ENCODE data around the gene LRMDA.

LRMDA gene

GRCh38 chr10:76068856-76069255 is 637.4 kb downstream of the LRMDA start:
- no peak overlapping the region for H3K27ac ChIP-seq (ENCODE audit: low read depth, low read length)
- no peaks in the 10 kb centered on the region for H3K4me1 ChIP-seq (ENCODE audit: control insufficient read depth, insufficient read depth, low read length, unreplicated experiment)
- no peak overlapping the region for H2AFZ ChIP-seq (ENCODE audit: low read length, unreplicated experiment)
- no peaks in the 10 kb centered on the region for H3K79me2 ChIP-seq (ENCODE audit: control insufficient read depth, insufficient read depth, low read length, unreplicated experiment)
- no peak overlapping the region for H3K4me3 ChIP-seq (ENCODE audit: low read depth, low read length)
- no peaks in the 10 kb centered on the region for H3K27me3 ChIP-seq (ENCODE audit: insufficient read depth, low read length)
- no peaks in the 10 kb centered on the region for H3K36me3 ChIP-seq (ENCODE audit: insufficient read depth, low read length)

GRCh38 chr10:76070916-76071315 is 639.5 kb downstream of the LRMDA start:
- Histone ChIP-seq H3K79me2 (ENCODE audit: control insufficient read depth, insufficient read depth, low read length, unreplicated experiment) (no peaks in the 10 kb centered on the region), H3K27ac (ENCODE audit: low read depth, low read length) (no peak overlapping the region), H3K36me3 (ENCODE audit: insufficient read depth, low read length) (no peaks in the 10 kb centered on the region), H3K4me3 (ENCODE audit: low read depth, low read length) (no peak overlapping the region), H2AFZ (ENCODE audit: low read length, unreplicated experiment) (no peak overlapping the region), H3K27me3 (ENCODE audit: insufficient read depth, low read length) (no peaks in the 10 kb centered on the region), H3K4me1 (ENCODE audit: control insufficient read depth, insufficient read depth, low read length, unreplicated experiment) (no peaks in the 10 kb centered on the region)

GRCh38 chr10:76071653-76072365 is 640.4 kb downstream of the LRMDA start:
- Histone ChIP-seq H3K27me3 (ENCODE audit: insufficient read depth, low read length) (no peaks in the 10 kb centered on the region), H3K4me1 (ENCODE audit: control insufficient read depth, insufficient read depth, low read length, unreplicated experiment) (no peaks in the 10 kb centered on the region), H3K36me3 (ENCODE audit: insufficient read depth, low read length) (no peaks in the 10 kb centered on the region), H2AFZ (ENCODE audit: low read length, unreplicated experiment) (no peak overlapping the region), H3K4me3 (ENCODE audit: low read depth, low read length) (no peak overlapping the region), H3K79me2 (ENCODE audit: control insufficient read depth, insufficient read depth, low read length, unreplicated experiment) (no peaks in the 10 kb centered on the region), H3K27ac (ENCODE audit: low read depth, low read length) (no peak overlapping the region)

- Histone ChIP-seq H3K4me3 (ENCODE audit: low read depth, low read length) (no peak overlapping the region), H2AFZ (ENCODE audit: low read length, unreplicated experiment) (no peak overlapping the region), H3K79me2 (ENCODE audit: control insufficient read depth, insufficient read depth, low read length, unreplicated experiment) (no peaks in the 10 kb centered on the region), H3K36me3 (ENCODE audit: insufficient read depth, low read length) (no peaks in the 10 kb centered on the region), H3K4me1 (ENCODE audit: control insufficient read depth, insufficient read depth, low read length, unreplicated experiment) (no peaks in the 10 kb centered on the region), H3K27me3 (ENCODE audit: insufficient read depth, low read length) (no peaks in the 10 kb centered on the region), H3K27ac (ENCODE audit: low read depth, low read length) (no peak overlapping the region)
Measured at GRCh38 chr10:76072384-76072783, 641.0 kb downstream of the LRMDA start.

GRCh38 chr10:76073524-76073923 is 642.1 kb downstream of the LRMDA start:
- Histone ChIP-seq H3K4me3 (ENCODE audit: low read depth, low read length) (no peak overlapping the region), H3K4me1 (ENCODE audit: control insufficient read depth, insufficient read depth, low read length, unreplicated experiment) (no peaks in the 10 kb centered on the region), H3K27me3 (ENCODE audit: insufficient read depth, low read length) (no peaks in the 10 kb centered on the region), H3K27ac (ENCODE audit: low read depth, low read length) (no peak overlapping the region), H2AFZ (ENCODE audit: low read length, unreplicated experiment) (no peak overlapping the region), H3K36me3 (ENCODE audit: insufficient read depth, low read length) (no peaks in the 10 kb centered on the region), H3K79me2 (ENCODE audit: control insufficient read depth, insufficient read depth, low read length, unreplicated experiment) (no peaks in the 10 kb centered on the region)

GRCh38 chr10:76074659-76075058 is 643.2 kb downstream of the LRMDA start:
- no peaks in the 10 kb centered on the region for H3K4me1 ChIP-seq (ENCODE audit: control insufficient read depth, insufficient read depth, low read length, unreplicated experiment)
- H3K79me2 ChIP-seq (ENCODE audit: control insufficient read depth, insufficient read depth, low read length, unreplicated experiment): no peaks in the 10 kb centered on the region
- H3K27ac ChIP-seq (ENCODE audit: low read depth, low read length): no peak overlapping the region
- H3K36me3 ChIP-seq (ENCODE audit: insufficient read depth, low read length): no peaks in the 10 kb centered on the region
- no peaks in the 10 kb centered on the region for H3K27me3 ChIP-seq (ENCODE audit: insufficient read depth, low read length)
- no peak overlapping the region for H3K4me3 ChIP-seq (ENCODE audit: low read depth, low read length)
- H2AFZ ChIP-seq (ENCODE audit: low read length, unreplicated experiment): no peak overlapping the region

GRCh38 chr10:76080451-76080850 is 649.0 kb downstream of the LRMDA start:
- Histone ChIP-seq H3K4me1 (ENCODE audit: control insufficient read depth, insufficient read depth, low read length, unreplicated experiment) (peaks cover 10% of the 10 kb centered on the region), H3K27ac (ENCODE audit: low read depth, low read length) (peak overlapping the region; percentile 40; the same call in 1 of the 2 replicates), H3K79me2 (ENCODE audit: control insufficient read depth, insufficient read depth, low read length, unreplicated experiment) (no peaks in the 10 kb centered on the region)

GRCh38 chr10:76080991-76081390 is 649.6 kb downstream of the LRMDA start:
- Histone ChIP-seq H3K27me3 (ENCODE audit: insufficient read depth, low read length) (no peaks in the 10 kb centered on the region), H3K36me3 (ENCODE audit: insufficient read depth, low read length) (no peaks in the 10 kb centered on the region), H2AFZ (ENCODE audit: low read length, unreplicated experiment) (no peak overlapping the region), H3K4me3 (ENCODE audit: low read depth, low read length) (no peak overlapping the region), H3K79me2 (ENCODE audit: control insufficient read depth, insufficient read depth, low read length, unreplicated experiment) (no peaks in the 10 kb centered on the region), H3K4me1 (ENCODE audit: control insufficient read depth, insufficient read depth, low read length, unreplicated experiment) (peaks cover 11% of the 10 kb centered on the region), H3K27ac (ENCODE audit: low read depth, low read length) (peak overlapping the region; percentile 40; the same call in 1 of the 2 replicates)

More at GRCh38 chr10:76080451-76080850, 649.0 kb downstream of the LRMDA start:
- H3K36me3 ChIP-seq (ENCODE audit: insufficient read depth, low read length): no peaks in the 10 kb centered on the region
- no peak overlapping the region for H3K4me3 ChIP-seq (ENCODE audit: low read depth, low read length)
- H3K27me3 ChIP-seq (ENCODE audit: insufficient read depth, low read length): no peaks in the 10 kb centered on the region
- H2AFZ ChIP-seq (ENCODE audit: low read length, unreplicated experiment): no peak overlapping the region

- no peak overlapping the region for H3K4me3 ChIP-seq (ENCODE audit: low read depth, low read length)
Measured at GRCh38 chr10:76082232-76082631, 650.8 kb downstream of the LRMDA start.

GRCh38 chr10:76082956-76083355 is 651.5 kb downstream of the LRMDA start:
- H3K27ac ChIP-seq (ENCODE audit: low read depth, low read length): no peak overlapping the region; the same call in 1 of the 2 replicates
- no peaks in the 10 kb centered on the region for H3K36me3 ChIP-seq (ENCODE audit: insufficient read depth, low read length)
- no peak overlapping the region for H3K4me3 ChIP-seq (ENCODE audit: low read depth, low read length)
- H3K4me1 ChIP-seq (ENCODE audit: control insufficient read depth, insufficient read depth, low read length, unreplicated experiment): peaks cover 19% of the 10 kb centered on the region
- H2AFZ ChIP-seq (ENCODE audit: low read length, unreplicated experiment): no peak overlapping the region
- no peaks in the 10 kb centered on the region for H3K79me2 ChIP-seq (ENCODE audit: control insufficient read depth, insufficient read depth, low read length, unreplicated experiment)
- no peaks in the 10 kb centered on the region for H3K27me3 ChIP-seq (ENCODE audit: insufficient read depth, low read length)

More at GRCh38 chr10:76082232-76082631, 650.8 kb downstream of the LRMDA start:
- Histone ChIP-seq H3K27me3 (ENCODE audit: insufficient read depth, low read length) (no peaks in the 10 kb centered on the region), H3K27ac (ENCODE audit: low read depth, low read length) (no peak overlapping the region), H2AFZ (ENCODE audit: low read length, unreplicated experiment) (no peak overlapping the region), H3K4me1 (ENCODE audit: control insufficient read depth, insufficient read depth, low read length, unreplicated experiment) (peaks cover 19% of the 10 kb centered on the region), H3K79me2 (ENCODE audit: control insufficient read depth, insufficient read depth, low read length, unreplicated experiment) (no peaks in the 10 kb centered on the region), H3K36me3 (ENCODE audit: insufficient read depth, low read length) (no peaks in the 10 kb centered on the region)

Data from ACC112 (cell line).